ENCODE data around the gene FAM76B. TPM values are rescaled to one million over a fixed set of nuclear protein-coding genes. Genes with fewer than 3 reads are reported as not detected.

FAM76B gene
- total and polyA plus RNA-seq, 9 of the 15 experiments (the other 6 are each of a cell fraction or from before 2014, with no cell fraction given): 22.5 to 60.0 (median 35.0) TPM

DNA sequence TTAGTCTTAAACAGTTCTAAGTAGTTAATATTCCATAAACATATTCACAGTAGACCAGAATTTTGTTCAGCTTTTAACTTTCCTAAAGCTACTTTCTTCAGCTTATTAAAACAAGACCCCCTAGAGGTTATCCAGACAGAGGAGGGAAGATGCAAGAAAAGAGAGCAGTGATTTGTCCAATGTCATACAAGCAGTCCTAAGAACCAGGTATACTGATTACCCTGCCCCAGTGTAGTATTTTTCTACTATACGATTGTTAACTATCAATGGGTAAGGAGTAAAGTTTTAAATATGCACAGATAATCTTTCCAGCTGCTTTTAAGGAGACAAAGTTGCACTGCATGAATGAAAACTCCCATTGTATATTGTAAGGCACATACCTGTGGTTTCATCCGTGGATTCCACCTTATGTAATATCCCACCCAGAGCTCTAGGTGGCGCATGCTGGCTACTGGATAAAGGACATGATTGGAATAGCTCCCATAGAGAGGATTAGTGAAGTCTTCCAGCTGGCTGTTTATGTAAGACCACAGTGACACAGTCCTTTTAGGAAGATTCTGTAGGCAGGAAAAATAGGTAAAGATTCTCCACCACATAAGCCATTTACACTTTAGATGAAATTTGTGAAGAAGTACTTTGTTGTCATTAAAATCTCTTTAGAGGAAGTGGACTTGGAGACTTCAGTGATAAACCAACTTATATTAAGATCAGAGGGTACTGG lies 46.3 kb upstream of the FAM76B start (continued):
- TF ChIP-seq, protein P1, sequence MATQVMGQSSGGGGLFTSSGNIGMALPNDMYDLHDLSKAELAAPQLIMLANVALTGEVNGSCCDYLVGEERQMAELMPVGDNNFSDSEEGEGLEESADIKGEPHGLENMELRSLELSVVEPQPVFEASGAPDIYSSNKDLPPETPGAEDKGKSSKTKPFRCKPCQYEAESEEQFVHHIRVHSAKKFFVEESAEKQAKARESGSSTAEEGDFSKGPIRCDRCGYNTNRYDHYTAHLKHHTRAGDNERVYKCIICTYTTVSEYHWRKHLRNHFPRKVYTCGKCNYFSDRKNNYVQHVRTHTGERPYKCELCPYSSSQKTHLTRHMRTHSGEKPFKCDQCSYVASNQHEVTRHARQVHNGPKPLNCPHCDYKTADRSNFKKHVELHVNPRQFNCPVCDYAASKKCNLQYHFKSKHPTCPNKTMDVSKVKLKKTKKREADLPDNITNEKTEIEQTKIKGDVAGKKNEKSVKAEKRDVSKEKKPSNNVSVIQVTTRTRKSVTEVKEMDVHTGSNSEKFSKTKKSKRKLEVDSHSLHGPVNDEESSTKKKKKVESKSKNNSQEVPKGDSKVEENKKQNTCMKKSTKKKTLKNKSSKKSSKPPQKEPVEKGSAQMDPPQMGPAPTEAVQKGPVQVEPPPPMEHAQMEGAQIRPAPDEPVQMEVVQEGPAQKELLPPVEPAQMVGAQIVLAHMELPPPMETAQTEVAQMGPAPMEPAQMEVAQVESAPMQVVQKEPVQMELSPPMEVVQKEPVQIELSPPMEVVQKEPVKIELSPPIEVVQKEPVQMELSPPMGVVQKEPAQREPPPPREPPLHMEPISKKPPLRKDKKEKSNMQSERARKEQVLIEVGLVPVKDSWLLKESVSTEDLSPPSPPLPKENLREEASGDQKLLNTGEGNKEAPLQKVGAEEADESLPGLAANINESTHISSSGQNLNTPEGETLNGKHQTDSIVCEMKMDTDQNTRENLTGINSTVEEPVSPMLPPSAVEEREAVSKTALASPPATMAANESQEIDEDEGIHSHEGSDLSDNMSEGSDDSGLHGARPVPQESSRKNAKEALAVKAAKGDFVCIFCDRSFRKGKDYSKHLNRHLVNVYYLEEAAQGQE (IDR thresholded peaks at IDR 0.05; ENCODE audit: borderline replicate concordance): peak; percentile 62; the same call in 1 of the 2 replicates
- TF ChIP-seq, protein P1 (CRISPR knock-in tag; IDR thresholded peaks at IDR 0.05; ENCODE audit: low read depth): no peak
- no peak for TF ChIP-seq KAT8 (IDR thresholded peaks at IDR 0.05; ENCODE audit: low read depth)
- no peak for TF ChIP-seq TARDBP (IDR thresholded peaks at IDR 0.05)
- TF ChIP-seq SIX5 (IDR thresholded peaks at IDR 0.05; ENCODE audit: borderline replicate concordance in 1 of 2, insufficient read depth in 1 of 2, low read depth in 1 of 2, low read length in 2 of 2): no peak
- no peak for TF ChIP-seq SMAD4 (CRISPR knock-in tag; conservative IDR thresholded peaks at IDR 0.05)
- TF ChIP-seq PHTF2 (CRISPR knock-in tag; IDR thresholded peaks at IDR 0.05): no peak
- no peak for TF ChIP-seq ZNF316 (IDR thresholded peaks at IDR 0.05)
- TF ChIP-seq RCOR1 (IDR thresholded peaks at IDR 0.05; ENCODE audit: borderline replicate concordance in 1 of 2, low read depth in 2 of 2, low read length in 2 of 2): peak in 1 of 2 experiments; percentile 40; a peak in 1 of 4 replicates
- no peak for TF ChIP-seq ZNF175 (CRISPR knock-in tag; IDR thresholded peaks at IDR 0.05; ENCODE audit: low read depth)
- TF ChIP-seq, protein P2, sequence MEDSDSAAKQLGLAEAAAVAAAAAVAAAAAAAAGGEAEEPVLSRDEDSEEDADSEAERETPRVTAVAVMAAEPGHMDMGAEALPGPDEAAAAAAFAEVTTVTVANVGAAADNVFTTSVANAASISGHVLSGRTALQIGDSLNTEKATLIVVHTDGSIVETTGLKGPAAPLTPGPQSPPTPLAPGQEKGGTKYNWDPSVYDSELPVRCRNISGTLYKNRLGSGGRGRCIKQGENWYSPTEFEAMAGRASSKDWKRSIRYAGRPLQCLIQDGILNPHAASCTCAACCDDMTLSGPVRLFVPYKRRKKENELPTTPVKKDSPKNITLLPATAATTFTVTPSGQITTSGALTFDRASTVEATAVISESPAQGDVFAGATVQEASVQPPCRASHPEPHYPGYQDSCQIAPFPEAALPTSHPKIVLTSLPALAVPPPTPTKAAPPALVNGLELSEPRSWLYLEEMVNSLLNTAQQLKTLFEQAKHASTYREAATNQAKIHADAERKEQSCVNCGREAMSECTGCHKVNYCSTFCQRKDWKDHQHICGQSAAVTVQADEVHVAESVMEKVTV (CRISPR knock-in tag; IDR thresholded peaks at IDR 0.05): peak; percentile 47; the same call in 1 of the 2 replicates
- TF ChIP-seq, protein P3, sequence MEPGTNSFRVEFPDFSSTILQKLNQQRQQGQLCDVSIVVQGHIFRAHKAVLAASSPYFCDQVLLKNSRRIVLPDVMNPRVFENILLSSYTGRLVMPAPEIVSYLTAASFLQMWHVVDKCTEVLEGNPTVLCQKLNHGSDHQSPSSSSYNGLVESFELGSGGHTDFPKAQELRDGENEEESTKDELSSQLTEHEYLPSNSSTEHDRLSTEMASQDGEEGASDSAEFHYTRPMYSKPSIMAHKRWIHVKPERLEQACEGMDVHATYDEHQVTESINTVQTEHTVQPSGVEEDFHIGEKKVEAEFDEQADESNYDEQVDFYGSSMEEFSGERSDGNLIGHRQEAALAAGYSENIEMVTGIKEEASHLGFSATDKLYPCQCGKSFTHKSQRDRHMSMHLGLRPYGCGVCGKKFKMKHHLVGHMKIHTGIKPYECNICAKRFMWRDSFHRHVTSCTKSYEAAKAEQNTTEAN (CRISPR knock-in tag; IDR thresholded peaks at IDR 0.05): no peak
- TF ChIP-seq TGIF2 (CRISPR knock-in tag; IDR thresholded peaks at IDR 0.05): no peak
- no peak for TF ChIP-seq POLR2AphosphoS2 (IDR thresholded peaks at IDR 0.05; ENCODE audit: low read length)
- 0 out of 2 replicates have a peak, but pooled peaks have one; percentile 37 for TF ChIP-seq ZNF766 (CRISPR knock-in tag; conservative IDR thresholded peaks at IDR 0.05)
- no peak for TF ChIP-seq RBBP5 (IDR thresholded peaks at IDR 0.05; ENCODE audit: borderline replicate concordance, insufficient read depth, low read length, poor library complexity, severe bottlenecking)
- TF ChIP-seq KHSRP (IDR thresholded peaks at IDR 0.05): no peak

Data from K562 (cell line).